H1 (cell line): Measurements from ENCODE around the gene SPANXA1. TPM values are rescaled to one million over a fixed set of nuclear protein-coding genes. Genes with fewer than 3 reads are reported as not detected.
"Not testable (repeated sequence)": the region's sequence is repeated elsewhere in the genome, so short reads cannot be mapped to it uniquely, and the experiment has no call there.

ENCODE experiments used
- CTCF ChIA-PET: fragments of 300-600 bp; sonication (Branson Sonifier 250); formaldehyde crosslinking; loops from one replicate; lab custom pipeline; 2021; ENCODE audit not compliant: partially characterized antibody; lab: Charles Lee
- POLR2A ChIA-PET: fragments of 300-600 bp; sonication (Branson Sonifier 250); formaldehyde crosslinking; loops from one replicate; lab custom pipeline; 2021; ENCODE audit warnings: inconsistent platforms; ENCODE audit not compliant: partially characterized antibody; lab: Charles Lee
- DNase-seq, 2 experiments: peaks; one replicate each; pipeline versions ENCODE4 v3.0.0 to v3.0.0-alpha.2; 2010 to 2022; ENCODE audit warnings: low spot score in 2 of 2, low read depth in 1 of 2, mixed read lengths in 1 of 2
- FAIRE-seq: peaks from 2 replicates; lab custom pipeline; 2011; peaks lifted over from hg19 to GRCh38; lab: Jason Lieb, UNC
- H2AFZ ChIP-seq: 2 replicates; pipeline ENCODE4 v1.8.1; 2012; ENCODE audit warnings: low read length, inconsistent platforms
- H2AK5ac ChIP-seq: 2 replicates; pipeline ENCODE4 v1.6.1; 2013; ENCODE audit warnings: low read depth, low read length
- H2BK120ac ChIP-seq: replicated peaks from 2 replicates; pipeline ENCODE3; 2013; ENCODE audit warnings: low read depth, low read length, inconsistent platforms
- H2BK12ac ChIP-seq: 2 replicates; pipeline ENCODE4 v1.6.1; 2013; ENCODE audit warnings: low read depth, low read length
- H2BK15ac ChIP-seq: 2 replicates; pipeline ENCODE4 v1.6.1; 2013; ENCODE audit warnings: low read length
- H2BK20ac ChIP-seq: 2 replicates; pipeline ENCODE4 v1.6.1; 2013; ENCODE audit warnings: low read length
- H2BK5ac ChIP-seq: 2 replicates; pipeline ENCODE4 v1.6.1; 2013; ENCODE audit warnings: low read depth, low read length
- H3K14ac ChIP-seq: 2 replicates; pipeline ENCODE4 v1.6.1; 2013; ENCODE audit warnings: inconsistent platforms; ENCODE audit not compliant: insufficient read length
- H3K18ac ChIP-seq: 2 replicates; pipeline ENCODE4 v1.6.1; 2013; ENCODE audit warnings: low read length; ENCODE audit errors: extremely low read depth
- H3K23ac ChIP-seq: 2 replicates; pipeline ENCODE4 v1.6.1; 2013; ENCODE audit warnings: inconsistent platforms; ENCODE audit not compliant: insufficient read length
- H3K23me2 ChIP-seq: 2 replicates; pipeline ENCODE4 v1.6.1; 2013; ENCODE audit warnings: low read depth, low read length
- H3K27ac ChIP-seq: 2 replicates; pipeline ENCODE4 v1.6.1; 2011; ENCODE audit warnings: low read depth, low read length, inconsistent platforms
- H3K27me3 ChIP-seq, 4 experiments: replicated peaks in 1 of 4; 1 replicate in 1 of 4; 2 replicates in 3 of 4; pipeline versions ENCODE4 v1.6.1 to v1.8.1; 2011 to 2013; ENCODE audit warnings: low read length in 3 of 4, mild to moderate bottlenecking in 3 of 4, inconsistent platforms in 2 of 4, mixed read lengths in 2 of 4, moderate library complexity in 1 of 4; ENCODE audit not compliant: control insufficient read depth in 3 of 4, insufficient read depth in 3 of 4; ENCODE audit errors: extremely low read depth in 1 of 4
- H3K36me3 ChIP-seq, 4 experiments: 2 replicates each; pipeline versions ENCODE4 v1.6.1 to v1.8.1; 2011 to 2013; ENCODE audit warnings: mild to moderate bottlenecking in 4 of 4, low read length in 3 of 4, moderate library complexity in 2 of 4, control low read depth in 1 of 4, inconsistent platforms in 1 of 4; ENCODE audit not compliant: insufficient read depth in 4 of 4, control insufficient read depth in 2 of 4
- H3K4ac ChIP-seq: replicated peaks from 2 replicates; pipeline ENCODE3; 2013; ENCODE audit warnings: low read length, low read depth, mixed read lengths, inconsistent platforms; ENCODE audit not compliant: insufficient read length
- H3K4me1 ChIP-seq, 4 experiments: replicated peaks in 1 of 4; 1 replicate in 1 of 4; 2 replicates in 3 of 4; pipeline versions ENCODE4 v1.6.1 to v1.8.1; 2011 to 2013; ENCODE audit warnings: low read length in 3 of 4, inconsistent platforms in 2 of 4, mixed read lengths in 1 of 4; ENCODE audit not compliant: insufficient read depth in 4 of 4, control insufficient read depth in 3 of 4
- H3K4me2 ChIP-seq, 2 experiments: 2 replicates each; pipeline versions ENCODE4 v1.6.1 to v1.8.1; 2011 to 2013; ENCODE audit warnings: low read depth in 2 of 2, low read length in 2 of 2, control low read depth in 1 of 2, inconsistent platforms in 1 of 2, mild to moderate bottlenecking in 1 of 2; ENCODE audit not compliant: insufficient read depth in 1 of 2
- H3K4me3 ChIP-seq, 4 experiments: fragments of 200-600, 300-600 bp in 1 of 4; sonication (generic), shearing (Covaris generic), sonication (Bioruptor Twin) in 1 of 4; 2 replicates each; pipeline versions ENCODE4 v1.5.1 to v1.8.1; 2011 to 2016; ENCODE audit warnings: low read length in 4 of 4, low read depth in 3 of 4, control low read depth in 2 of 4, inconsistent platforms in 2 of 4, mild to moderate bottlenecking in 2 of 4, mixed read lengths in 1 of 4, moderate library complexity in 1 of 4; ENCODE audit not compliant: insufficient read depth in 2 of 4; ENCODE audit errors: extremely low read depth in 1 of 4
- H3K56ac ChIP-seq: replicated peaks from 2 replicates; pipeline ENCODE3; 2013; ENCODE audit warnings: low read depth, mild to moderate bottlenecking, mixed read lengths, low read length, inconsistent platforms; ENCODE audit not compliant: insufficient read length
- H3K79me1 ChIP-seq: 2 replicates; pipeline ENCODE4 v1.6.1; 2013; ENCODE audit warnings: low read depth, low read length, control low read depth
- H3K79me2 ChIP-seq, 2 experiments: 2 replicates each; pipeline versions ENCODE4 v1.6.1 to v1.8.1; 2012 to 2013; ENCODE audit warnings: low read length in 2 of 2, mild to moderate bottlenecking in 2 of 2, inconsistent platforms in 1 of 2; ENCODE audit not compliant: insufficient read depth in 2 of 2, control insufficient read depth in 1 of 2
- H3K9ac ChIP-seq, 4 experiments: replicated peaks in 1 of 4; 1 replicate in 1 of 4; 2 replicates in 3 of 4; pipeline versions ENCODE4 v1.6.1 to v1.8.1; 2011 to 2013; ENCODE audit warnings: low read depth in 3 of 4, low read length in 3 of 4, control low read depth in 2 of 4, mild to moderate bottlenecking in 2 of 4, moderate library complexity in 2 of 4, inconsistent platforms in 1 of 4; ENCODE audit errors: extremely low read depth in 1 of 4
- H3K9me3 ChIP-seq, 2 experiments: 2 replicates each; pipeline versions ENCODE4 v1.6.1 to v1.8.1; 2012 to 2013; ENCODE audit warnings: mild to moderate bottlenecking in 2 of 2, moderate library complexity in 2 of 2, control low read depth in 1 of 2, inconsistent platforms in 1 of 2, low read depth in 1 of 2, low read length in 1 of 2, mixed read lengths in 1 of 2; ENCODE audit not compliant: insufficient read depth in 2 of 2
- H4K20me1 ChIP-seq, 2 experiments: replicated peaks in 1 of 2; 2 replicates each; pipeline versions ENCODE3 to v1.8.1; 2011 to 2013; ENCODE audit warnings: inconsistent platforms in 2 of 2, low read length in 2 of 2, mild to moderate bottlenecking in 1 of 2; ENCODE audit not compliant: insufficient read depth in 2 of 2, control insufficient read depth in 1 of 2
- H4K5ac ChIP-seq: 2 replicates; pipeline ENCODE4 v1.6.1; 2013; ENCODE audit warnings: low read length, low read depth, mixed read lengths, inconsistent platforms; ENCODE audit not compliant: insufficient read length
- H4K8ac ChIP-seq: 2 replicates; pipeline ENCODE4 v1.8.0; 2013; ENCODE audit warnings: mild to moderate bottlenecking, moderate library complexity, low read length, inconsistent platforms; ENCODE audit not compliant: insufficient read depth; ENCODE audit errors: extremely low read depth
- H4K91ac ChIP-seq: replicated peaks from 2 replicates; pipeline ENCODE3; 2013; ENCODE audit warnings: low read length, mixed read lengths, inconsistent platforms; ENCODE audit not compliant: insufficient read length
- WGBS, 2 experiments: shearing (Covaris generic) in 1 of 2; methylation state at CpG; one replicate each; pipeline versions ENCODE4 v1.1.6 to v1.1.7; 2013 to 2015; ENCODE audit warnings: low lambda C conversion rate in 2 of 2, mixed read lengths in 2 of 2, inconsistent platforms in 1 of 2, low coverage in 1 of 2, missing lambda C conversion rate in 1 of 2; ENCODE audit not compliant: insufficient replicate concordance in 2 of 2, insufficient coverage in 1 of 2, insufficient read length in 1 of 2; ENCODE audit errors: extremely low coverage in 1 of 2, missing lambda C conversion rate in 1 of 2; 5-methylcytosine and 5-hydroxymethylcytosine counted together
- polyA plus RNA-seq, 7 experiments: library from polyadenylated mRNA; depleted of rRNA in 3 of 7; stranded (reverse) in 5 of 7; unstranded in 2 of 7; fragments of >200 nt in 5 of 7; fragments of 200-250 nt in 2 of 7; gene quantifications; 1 replicate in 5 of 7; 2 replicates in 1 of 7; 4 replicates in 1 of 7; pipeline versions ENCODE4 v1.2.1 to v1.2.3, GENCODE V29; 2011 to 2013; ENCODE audit warnings: missing spikeins in 2 of 7, mixed read lengths in 2 of 7
- total RNA-seq: library from RNA; stranded (reverse); fragmentation: NEBNext Ultra II Directional; extraction: Animal tissue kit (Norgen Biotek cat#: 25700); gene quantifications from 2 replicates; pipeline ENCODE4 v1.2.1, GENCODE V29; 2021

The SPANXA1 gene
- total and polyA plus RNA-seq, 2 of the 8 experiments (the other 6 are each of a cell fraction or from before 2014, with no cell fraction given) = not detected

GRCh38 chrX:141542551-141542950 is 42.0 kb downstream of the SPANXA1 start:
- DNase-seq, POLR2A ChIA-PET, H3K9me3 ChIP-seq, H3K9ac ChIP-seq, H2BK120ac ChIP-seq, H4K20me1 ChIP-seq, H2BK15ac ChIP-seq, H3K14ac ChIP-seq, H3K27me3 ChIP-seq, H3K4ac ChIP-seq, H2AK5ac ChIP-seq, H3K79me2 ChIP-seq, H3K23me2 ChIP-seq, H3K27ac ChIP-seq, H2AFZ ChIP-seq, H3K4me3 ChIP-seq, H3K4me2 ChIP-seq, H4K8ac ChIP-seq, CTCF ChIA-PET, H3K79me1 ChIP-seq, H3K4me1 ChIP-seq, H3K18ac ChIP-seq, H2BK5ac ChIP-seq, FAIRE-seq, H3K23ac ChIP-seq, H4K91ac ChIP-seq, H2BK20ac ChIP-seq, H3K36me3 ChIP-seq, H4K5ac ChIP-seq, H2BK12ac ChIP-seq, H3K56ac ChIP-seq: not testable (repeated sequence)
- no CpG with 5 or more reads among the region's 16 CpGs for whole genome bisulfite sequencing, 2 experiments

Other genes with a start within 250 kb of the SPANXA1 start
- gene SPANXA2, start 5.0 kb upstream of the SPANXA1 start, total RNA-seq = not detected in 2 replicates
- not detected in 2 replicates for gene SPANXA2, start 5.0 kb upstream of the SPANXA1 start, polyA plus RNA-seq (2011; rRNA removed)
- gene SPANXD, start 114.0 kb upstream of the SPANXA1 start, total RNA-seq = not detected in 2 replicates
- not detected in 2 replicates for gene SPANXD, start 114.0 kb upstream of the SPANXA1 start, polyA plus RNA-seq (2011; rRNA removed)